ENCODE measurements around the gene HOXB5.

Gene HOXB5

GRCh38 chr17:48615963-48616716, 22.6 kb upstream of the HOXB5 start:
- DNase-seq (ENCODE audit: low read depth) = no peak

GRCh38 chr17:48615047-48615962, 21.7 kb upstream of the HOXB5 start, which contains the start of gene HOXB8:
Gene HOXB8, minus strand, starts transcription at chr17:48615292. Its CDS starts 588 bp downstream, at chr17:48614704.
- no peak for DNase-seq (ENCODE audit: low read depth)

GRCh38 chr17:48613862-48614694, 20.5 kb upstream of the HOXB5 start:
- DNase-seq (ENCODE audit: low read depth) = no peak

GRCh38 chr17:48612854-48613691, 19.5 kb upstream of the HOXB5 start:
- DNase-seq (ENCODE audit: low read depth) = no peak

GRCh38 chr17:48612456-48612853, 18.9 kb upstream of the HOXB5 start:
- no peak for DNase-seq (ENCODE audit: low read depth)

GRCh38 chr17:48611681-48612455, 18.3 kb upstream of the HOXB5 start:
- no peak for DNase-seq (ENCODE audit: low read depth)

GRCh38 chr17:48611213-48611612, 17.6 kb upstream of the HOXB5 start:
- DNase-seq (ENCODE audit: low read depth) = no peak

DNA sequence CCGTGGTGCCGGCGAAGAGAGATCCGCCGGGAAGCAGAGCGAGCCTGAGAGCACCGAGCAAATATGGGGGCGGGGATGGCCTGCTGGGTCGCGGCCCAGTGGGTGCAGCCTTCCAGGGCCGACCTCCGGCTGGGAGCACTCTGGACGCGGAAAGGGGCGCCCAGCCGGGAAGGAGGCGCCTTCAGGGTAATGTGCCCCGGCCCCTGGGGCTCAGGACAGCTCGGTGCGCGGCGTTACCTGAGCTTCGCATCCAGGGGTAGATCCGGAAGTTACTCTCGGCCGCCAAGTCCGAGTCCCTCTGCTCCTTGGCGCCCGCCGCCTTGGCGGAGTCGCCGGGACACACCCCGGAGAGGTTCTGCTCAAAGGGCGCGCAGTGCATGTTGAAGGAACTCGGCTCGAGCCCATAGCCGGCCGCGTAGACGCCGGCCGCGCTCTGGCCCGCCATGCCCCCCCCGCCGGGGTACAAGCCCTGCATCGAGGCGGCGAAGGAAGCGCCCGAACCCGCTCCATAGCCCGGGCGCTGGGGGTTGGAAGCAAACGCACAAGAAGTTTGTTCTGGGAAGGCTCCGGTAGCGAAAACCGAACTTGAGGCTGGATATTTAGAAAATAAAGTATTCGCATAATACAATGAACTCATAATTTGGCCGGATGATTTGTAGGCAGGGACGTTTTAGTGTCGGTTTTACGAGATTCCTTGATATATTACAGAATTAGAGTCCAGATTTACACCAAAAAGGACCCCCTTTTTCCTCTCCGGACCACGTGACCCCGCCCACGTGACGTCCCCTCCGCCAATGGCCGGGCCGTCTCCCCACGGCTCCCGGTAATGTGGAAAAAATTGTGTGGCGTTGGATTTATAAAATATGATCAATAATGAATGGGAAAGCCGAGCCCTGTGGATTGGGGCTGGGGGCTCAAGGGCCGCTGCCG, 17.0 kb upstream of the HOXB5 start, which contains the start of gene HOXB7:
Gene HOXB7 (minus strand): TSS at position 736 of the 930 bp plus-strand sequence. CDS start 99 bp downstream, at position 637.
- DNase-seq (ENCODE audit: low read depth) = peak; percentile 48

GRCh38 chr17:48609759-48610281, 16.2 kb upstream of the HOXB5 start:
- no peak for DNase-seq (ENCODE audit: low read depth)

DNA sequence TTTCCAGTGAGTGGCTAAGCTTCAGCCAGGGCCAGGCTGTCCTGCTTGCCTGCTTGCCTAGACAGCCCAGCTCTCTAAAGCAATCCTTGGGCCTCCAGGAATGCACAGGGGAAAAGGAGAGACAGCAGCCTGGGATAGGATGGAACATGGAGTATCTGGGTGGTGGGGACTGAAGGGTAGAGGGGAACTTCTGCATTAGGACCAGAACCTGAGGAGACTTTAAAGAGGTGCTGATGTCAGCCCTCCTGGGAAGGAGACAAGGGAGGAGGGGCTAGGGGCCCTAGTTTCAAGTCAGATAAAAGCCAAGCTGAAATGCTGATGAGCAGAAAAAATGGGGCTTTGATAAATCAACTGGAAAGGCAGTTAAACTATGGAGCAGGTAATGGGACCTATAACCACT, 15.5 kb upstream of the HOXB5 start:
- DNase-seq (ENCODE audit: low read depth) = no peak

DNA sequence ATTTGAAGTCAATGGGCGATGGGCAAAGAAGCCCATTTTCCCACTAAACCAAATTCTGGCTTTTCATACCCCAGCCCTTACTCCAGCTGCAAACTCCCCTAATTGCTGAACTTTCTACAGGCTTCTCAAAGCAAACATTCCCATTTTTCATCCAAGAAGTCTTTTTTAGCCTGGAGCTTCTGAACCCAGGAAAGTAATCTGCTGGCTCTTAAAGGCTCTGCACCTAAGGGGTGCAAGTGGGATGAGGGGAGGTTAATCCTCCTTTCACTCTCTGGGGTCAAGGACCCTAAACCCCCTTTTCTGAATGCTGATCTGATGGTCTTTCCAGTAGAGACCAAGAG, 14.9 kb upstream of the HOXB5 start:
- no peak for DNase-seq (ENCODE audit: low read depth)

DNA sequence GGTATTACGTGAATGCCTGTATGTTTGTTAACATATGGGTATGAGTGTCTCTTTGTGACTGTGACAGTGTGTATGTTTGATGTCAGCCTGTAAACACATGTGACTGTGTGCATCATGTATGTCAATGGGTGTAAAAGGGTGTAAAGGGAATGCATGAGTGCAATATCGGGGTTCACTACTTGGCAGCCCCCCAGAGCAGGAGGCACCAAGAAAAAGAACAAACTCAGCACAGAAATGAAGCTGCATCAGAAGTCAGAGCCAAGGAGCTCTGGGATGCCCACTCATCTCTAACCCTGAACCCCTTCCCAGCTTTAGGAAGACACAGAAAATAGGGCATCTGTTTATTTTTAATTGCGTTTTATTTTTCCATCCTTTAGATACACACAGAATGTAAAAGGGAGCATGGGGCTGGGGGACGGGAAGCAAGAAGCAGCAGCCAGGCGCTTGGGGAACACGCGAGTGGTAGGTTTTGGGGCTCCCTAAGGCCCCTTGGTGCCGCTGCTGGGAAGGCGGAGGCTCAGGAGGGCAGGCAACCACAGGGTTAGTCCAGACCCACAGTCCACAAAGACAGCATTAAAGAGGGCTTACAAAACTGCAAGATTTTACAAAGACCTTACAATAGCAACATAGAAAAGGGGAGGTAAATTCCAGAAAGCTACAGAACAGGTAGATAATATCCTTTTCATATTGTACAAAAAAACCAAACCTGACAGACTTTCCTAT, 13.5 kb upstream of the HOXB5 start:
- DNase-seq (ENCODE audit: low read depth) = no peak

GRCh38 chr17:48605991-48606891, 12.7 kb upstream of the HOXB5 start:
- DNase-seq (ENCODE audit: low read depth) = no peak

DNA sequence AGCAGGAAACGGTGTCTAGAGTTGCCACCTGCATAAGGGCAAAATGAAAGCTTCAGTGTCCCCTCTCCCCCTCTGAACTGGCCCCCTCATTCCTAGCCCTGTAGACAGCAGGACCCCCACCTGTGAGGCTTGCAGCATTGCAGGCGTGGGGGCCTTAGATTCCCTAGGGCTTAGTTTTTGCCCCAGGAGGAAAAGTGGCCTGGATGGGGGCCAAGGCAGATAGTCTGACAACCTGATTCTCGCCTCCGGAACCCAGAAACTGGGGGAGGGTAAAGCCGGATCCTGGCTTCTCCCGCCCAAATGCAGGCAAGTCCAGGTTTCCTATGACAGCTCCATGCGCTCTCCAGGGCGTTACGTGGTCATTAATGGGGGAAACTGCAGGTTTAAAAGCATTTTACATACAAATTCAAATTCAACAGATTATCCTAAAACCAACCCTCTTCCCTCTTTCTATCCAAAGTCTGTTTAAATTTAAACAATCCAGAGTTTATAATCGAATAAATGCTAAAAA, 11.9 kb upstream of the HOXB5 start:
- DNase-seq (ENCODE audit: low read depth) = no peak

DNA sequence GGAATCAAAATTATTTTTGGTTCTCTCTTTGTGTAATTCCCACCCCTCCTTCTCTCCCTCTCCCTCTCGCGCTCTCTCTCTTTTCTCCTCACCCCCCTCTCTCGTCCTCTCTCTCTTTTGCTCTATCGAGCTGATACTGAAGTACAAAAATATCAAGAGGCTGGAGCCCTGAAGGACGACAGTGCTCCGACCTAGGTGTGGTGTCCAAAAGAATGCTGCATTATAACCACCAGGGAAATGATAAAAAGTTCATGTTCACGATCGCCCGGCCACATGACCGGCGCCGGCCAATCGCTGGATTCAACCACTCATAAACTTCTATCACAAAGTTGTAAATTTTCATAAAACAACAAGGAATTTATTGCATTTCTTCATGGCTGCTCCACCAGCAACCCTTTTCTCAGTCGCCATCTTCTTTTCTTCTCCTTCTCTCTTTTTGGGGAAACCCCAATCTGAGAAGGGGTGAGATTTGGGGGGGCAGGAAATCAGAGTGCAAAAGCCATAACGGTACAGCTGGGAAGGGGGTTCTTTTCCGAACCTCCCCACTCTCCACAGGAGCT, 11.3 kb upstream of the HOXB5 start, which contains the start of gene HOXB6:
Gene HOXB6 (minus strand): TSS at position 217 of the 560 bp plus-strand sequence. CDS start 6,836 bp downstream, outside the sequence.
- no peak for DNase-seq (ENCODE audit: low read depth)

GRCh38 chr17:48603959-48604769, 10.6 kb upstream of the HOXB5 start:
- no peak for DNase-seq (ENCODE audit: low read depth)

Measured in T-helper 22 cell (primary cell).